Fibroblast of lung (primary cell): ENCODE data around the gene NCOR1.

Experiments used
- EZH2 ChIP-seq: IDR thresholded peaks from 2 replicates; pipeline ENCODE4 v1.5.1; 2012; ENCODE audit warnings: low read length, control low read depth, mild to moderate bottlenecking; ENCODE audit errors: missing control alignments
- TF ChIP-seq, protein P1 (sequence below), 2 donors: IDR thresholded peaks in 1 of 2; conservative IDR thresholded peaks in 1 of 2; 1 replicate in 1 of 2; 2 replicates in 1 of 2; pipeline ENCODE4 v1.5.1; 2011 to 2012; ENCODE audit warnings: low read length in 2 of 2, control low read depth in 1 of 2, inconsistent platforms in 1 of 2, low read depth in 1 of 2, mild to moderate bottlenecking in 1 of 2

DNA sequence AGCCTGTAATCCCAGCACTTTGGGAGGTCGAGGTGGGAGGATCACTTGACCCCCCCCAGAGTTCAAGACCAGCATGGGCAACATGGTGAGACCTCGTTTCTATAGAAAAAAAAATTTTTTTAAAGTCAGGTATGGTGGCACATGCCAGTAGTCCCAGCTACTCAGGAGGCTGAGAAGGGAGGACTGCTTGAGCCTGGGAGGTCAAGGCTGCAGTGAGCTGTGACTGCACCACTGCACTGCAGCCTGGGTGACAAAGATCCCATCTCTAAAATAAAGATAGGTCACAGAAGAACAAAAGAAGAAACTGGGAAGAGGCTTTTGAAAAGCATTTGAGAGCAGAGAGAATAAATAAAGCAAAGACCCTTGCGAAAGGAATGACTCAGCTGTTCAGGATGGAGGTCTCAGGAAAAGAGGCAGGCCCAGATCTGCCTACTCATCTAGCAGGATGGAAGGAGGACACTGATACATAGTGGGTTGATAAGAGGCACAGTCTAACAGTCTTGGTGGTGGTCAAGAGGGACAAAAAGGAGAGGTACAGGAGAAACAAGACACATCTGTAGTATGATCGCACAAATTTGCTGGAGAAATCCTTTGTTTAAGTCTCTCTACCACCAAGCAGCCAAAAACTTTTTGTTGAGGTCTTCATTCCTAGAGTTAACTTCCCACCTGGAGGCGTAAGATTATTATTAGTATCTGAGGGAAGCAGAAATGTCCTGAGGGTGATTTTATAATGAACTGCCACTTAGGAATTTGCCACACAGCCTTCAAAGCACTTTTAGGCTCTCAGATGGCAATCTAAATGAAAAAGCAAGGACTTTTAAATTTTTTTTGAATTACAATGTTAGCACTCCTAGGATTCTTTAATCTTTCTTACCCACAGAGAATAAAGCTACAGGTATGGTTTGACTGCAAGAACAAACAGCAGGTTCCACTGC lies 233.4 kb downstream of the NCOR1 start:
- TF ChIP-seq, protein P1, sequence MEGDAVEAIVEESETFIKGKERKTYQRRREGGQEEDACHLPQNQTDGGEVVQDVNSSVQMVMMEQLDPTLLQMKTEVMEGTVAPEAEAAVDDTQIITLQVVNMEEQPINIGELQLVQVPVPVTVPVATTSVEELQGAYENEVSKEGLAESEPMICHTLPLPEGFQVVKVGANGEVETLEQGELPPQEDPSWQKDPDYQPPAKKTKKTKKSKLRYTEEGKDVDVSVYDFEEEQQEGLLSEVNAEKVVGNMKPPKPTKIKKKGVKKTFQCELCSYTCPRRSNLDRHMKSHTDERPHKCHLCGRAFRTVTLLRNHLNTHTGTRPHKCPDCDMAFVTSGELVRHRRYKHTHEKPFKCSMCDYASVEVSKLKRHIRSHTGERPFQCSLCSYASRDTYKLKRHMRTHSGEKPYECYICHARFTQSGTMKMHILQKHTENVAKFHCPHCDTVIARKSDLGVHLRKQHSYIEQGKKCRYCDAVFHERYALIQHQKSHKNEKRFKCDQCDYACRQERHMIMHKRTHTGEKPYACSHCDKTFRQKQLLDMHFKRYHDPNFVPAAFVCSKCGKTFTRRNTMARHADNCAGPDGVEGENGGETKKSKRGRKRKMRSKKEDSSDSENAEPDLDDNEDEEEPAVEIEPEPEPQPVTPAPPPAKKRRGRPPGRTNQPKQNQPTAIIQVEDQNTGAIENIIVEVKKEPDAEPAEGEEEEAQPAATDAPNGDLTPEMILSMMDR (conservative IDR thresholded peaks at IDR 0.05 in 1 of 2, IDR thresholded peaks at IDR 0.05 in 1 of 2; ENCODE audit: low read depth in 1 of 2, low read length in 2 of 2), result no peak
- TF ChIP-seq EZH2, result no peak
